HL-60 (cell line): ENCODE data around the gene SLC26A3.

Experiments used
- DNase-seq, 2 experiments: peaks; one replicate each; pipeline ENCODE4 v3.0.0-alpha.2; 2010 to 2020; ENCODE audit warnings: low read depth in 1 of 2, low spot score in 1 of 2
- H3K27ac ChIP-seq: fragments of 250-450 bp; sonication (Bioruptor Pico); replicated peaks from 2 replicates; pipeline ENCODE4 v1.5.1; 2020; ENCODE audit warnings: mild to moderate bottlenecking, moderate library complexity
- H3K27me3 ChIP-seq: fragments of 250-450 bp; sonication (Bioruptor Pico); 2 replicates; pipeline ENCODE4 v1.5.1; 2021; ENCODE audit warnings: mild to moderate bottlenecking, moderate library complexity; ENCODE audit not compliant: insufficient read depth, poor library complexity, severe bottlenecking
- H3K4me3 ChIP-seq: replicated peaks from 2 replicates; pipeline ENCODE4 v1.5.1; 2011; ENCODE audit warnings: mild to moderate bottlenecking, control low read depth, low read length; ENCODE audit not compliant: insufficient read depth
- GABPA ChIP-seq: IDR thresholded peaks from 2 replicates; pipeline ENCODE4 v1.6.1; 2012; ENCODE audit warnings: low read depth
- POLR2AphosphoS5 ChIP-seq: IDR thresholded peaks from 2 replicates; pipeline ENCODE4 v1.6.1; 2012; ENCODE audit warnings: low read depth
- SPI1 ChIP-seq: IDR thresholded peaks from 2 replicates; pipeline ENCODE4 v1.6.1; 2012; ENCODE audit warnings: low read depth, mild to moderate bottlenecking, borderline replicate concordance
- TF ChIP-seq, protein P1 (sequence below): IDR thresholded peaks from one replicate; pipeline ENCODE4 v1.5.1; 2011; ENCODE audit warnings: low read length, control low read depth, inconsistent platforms; ENCODE audit not compliant: insufficient read depth
- TF ChIP-seq, protein P2 (sequence below): IDR thresholded peaks from 2 replicates; pipeline ENCODE4 v1.6.1; 2012; ENCODE audit warnings: low read depth; ENCODE audit not compliant: insufficient replicate concordance

The SLC26A3 gene

DNA sequence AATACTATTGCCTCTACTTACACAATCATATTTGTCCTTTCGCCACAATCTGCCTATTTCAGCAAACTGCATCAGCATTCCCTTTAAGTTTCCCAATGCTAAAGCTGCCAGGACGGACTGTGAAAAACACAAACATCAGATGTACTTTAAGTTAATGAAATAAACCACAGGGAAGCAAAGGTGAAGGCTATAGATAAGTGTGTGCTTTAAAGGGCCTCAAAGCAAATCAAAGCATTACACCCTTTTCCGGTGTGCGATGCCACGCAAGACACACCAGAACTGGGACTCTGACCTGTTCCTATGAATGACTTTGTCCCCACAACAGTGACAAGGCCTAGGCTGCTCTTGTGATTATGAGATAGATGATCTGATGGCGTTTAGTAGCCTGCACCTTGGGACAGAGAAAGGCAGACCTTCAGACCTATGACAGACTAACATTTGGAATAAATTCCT, 23.4 kb downstream of the SLC26A3 start:
- Histone ChIP-seq H3K4me3 (no peak overlapping the region), H3K27ac (no peak overlapping the region), H3K27me3 (no peaks in the 10 kb centered on the region)
- TF ChIP-seq GABPA (no peak), POLR2AphosphoS5 (no peak)
- TF ChIP-seq, protein P1, sequence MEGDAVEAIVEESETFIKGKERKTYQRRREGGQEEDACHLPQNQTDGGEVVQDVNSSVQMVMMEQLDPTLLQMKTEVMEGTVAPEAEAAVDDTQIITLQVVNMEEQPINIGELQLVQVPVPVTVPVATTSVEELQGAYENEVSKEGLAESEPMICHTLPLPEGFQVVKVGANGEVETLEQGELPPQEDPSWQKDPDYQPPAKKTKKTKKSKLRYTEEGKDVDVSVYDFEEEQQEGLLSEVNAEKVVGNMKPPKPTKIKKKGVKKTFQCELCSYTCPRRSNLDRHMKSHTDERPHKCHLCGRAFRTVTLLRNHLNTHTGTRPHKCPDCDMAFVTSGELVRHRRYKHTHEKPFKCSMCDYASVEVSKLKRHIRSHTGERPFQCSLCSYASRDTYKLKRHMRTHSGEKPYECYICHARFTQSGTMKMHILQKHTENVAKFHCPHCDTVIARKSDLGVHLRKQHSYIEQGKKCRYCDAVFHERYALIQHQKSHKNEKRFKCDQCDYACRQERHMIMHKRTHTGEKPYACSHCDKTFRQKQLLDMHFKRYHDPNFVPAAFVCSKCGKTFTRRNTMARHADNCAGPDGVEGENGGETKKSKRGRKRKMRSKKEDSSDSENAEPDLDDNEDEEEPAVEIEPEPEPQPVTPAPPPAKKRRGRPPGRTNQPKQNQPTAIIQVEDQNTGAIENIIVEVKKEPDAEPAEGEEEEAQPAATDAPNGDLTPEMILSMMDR = no peak
- DNase-seq = no peak

DNA sequence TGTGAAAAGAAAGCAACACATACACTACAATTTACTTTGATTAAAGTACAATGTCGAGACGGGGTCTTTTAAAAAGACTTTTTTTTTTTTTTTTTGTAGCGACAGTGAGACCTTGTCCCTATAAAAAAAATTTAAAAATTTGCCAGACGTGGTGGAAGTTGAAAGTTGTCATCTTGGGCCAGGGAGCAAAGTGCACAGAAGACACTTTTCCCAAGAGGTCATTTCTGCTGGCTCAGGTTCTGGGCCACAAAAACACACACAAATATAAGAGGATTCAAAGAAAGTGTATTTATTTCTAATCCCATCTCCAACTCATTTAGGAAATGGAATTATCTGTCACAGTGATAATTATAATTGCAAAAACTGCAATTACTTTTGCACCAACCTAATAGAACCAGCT, 24.7 kb downstream of the SLC26A3 start:
- Histone ChIP-seq H3K4me3 (no peak overlapping the region), H3K27ac (no peak overlapping the region), H3K27me3 (no peaks in the 10 kb centered on the region)
- no peak for TF ChIP-seq GABPA
- TF ChIP-seq POLR2AphosphoS5 = no peak
- TF ChIP-seq, protein P2, sequence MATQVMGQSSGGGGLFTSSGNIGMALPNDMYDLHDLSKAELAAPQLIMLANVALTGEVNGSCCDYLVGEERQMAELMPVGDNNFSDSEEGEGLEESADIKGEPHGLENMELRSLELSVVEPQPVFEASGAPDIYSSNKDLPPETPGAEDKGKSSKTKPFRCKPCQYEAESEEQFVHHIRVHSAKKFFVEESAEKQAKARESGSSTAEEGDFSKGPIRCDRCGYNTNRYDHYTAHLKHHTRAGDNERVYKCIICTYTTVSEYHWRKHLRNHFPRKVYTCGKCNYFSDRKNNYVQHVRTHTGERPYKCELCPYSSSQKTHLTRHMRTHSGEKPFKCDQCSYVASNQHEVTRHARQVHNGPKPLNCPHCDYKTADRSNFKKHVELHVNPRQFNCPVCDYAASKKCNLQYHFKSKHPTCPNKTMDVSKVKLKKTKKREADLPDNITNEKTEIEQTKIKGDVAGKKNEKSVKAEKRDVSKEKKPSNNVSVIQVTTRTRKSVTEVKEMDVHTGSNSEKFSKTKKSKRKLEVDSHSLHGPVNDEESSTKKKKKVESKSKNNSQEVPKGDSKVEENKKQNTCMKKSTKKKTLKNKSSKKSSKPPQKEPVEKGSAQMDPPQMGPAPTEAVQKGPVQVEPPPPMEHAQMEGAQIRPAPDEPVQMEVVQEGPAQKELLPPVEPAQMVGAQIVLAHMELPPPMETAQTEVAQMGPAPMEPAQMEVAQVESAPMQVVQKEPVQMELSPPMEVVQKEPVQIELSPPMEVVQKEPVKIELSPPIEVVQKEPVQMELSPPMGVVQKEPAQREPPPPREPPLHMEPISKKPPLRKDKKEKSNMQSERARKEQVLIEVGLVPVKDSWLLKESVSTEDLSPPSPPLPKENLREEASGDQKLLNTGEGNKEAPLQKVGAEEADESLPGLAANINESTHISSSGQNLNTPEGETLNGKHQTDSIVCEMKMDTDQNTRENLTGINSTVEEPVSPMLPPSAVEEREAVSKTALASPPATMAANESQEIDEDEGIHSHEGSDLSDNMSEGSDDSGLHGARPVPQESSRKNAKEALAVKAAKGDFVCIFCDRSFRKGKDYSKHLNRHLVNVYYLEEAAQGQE = no peak
- TF ChIP-seq SPI1 = no peak
- TF ChIP-seq, protein P1 = no peak
- DNase-seq = no peak

GRCh38 chr7:107777702-107778101, 25.3 kb downstream of the SLC26A3 start:
- Histone ChIP-seq H3K4me3 (no peak overlapping the region), H3K27ac (no peak overlapping the region), H3K27me3 (no peaks in the 10 kb centered on the region)
- TF ChIP-seq, protein P2 = no peak
- TF ChIP-seq SPI1 (no peak), GABPA (no peak), POLR2AphosphoS5 (no peak)
- TF ChIP-seq, protein P1 = no peak
- no peak for DNase-seq

DNA sequence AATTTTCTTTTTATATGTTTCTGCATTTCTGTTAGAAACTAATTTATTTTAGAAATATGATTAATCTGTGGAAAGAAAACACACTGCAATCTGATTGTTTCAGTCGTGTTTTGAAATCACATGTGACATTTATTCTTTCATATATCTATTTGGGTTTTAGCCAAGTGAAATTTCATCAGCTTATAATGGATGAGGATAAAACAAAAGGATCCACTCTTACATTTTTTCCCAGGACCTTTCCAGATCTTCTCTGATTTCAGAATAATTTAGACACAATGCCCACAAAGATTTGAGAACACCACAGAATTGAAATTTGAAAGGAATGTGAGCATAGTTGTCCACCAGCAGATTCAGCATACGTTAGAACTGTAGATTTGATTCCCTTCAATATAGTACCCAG, 30.0 kb downstream of the SLC26A3 start:
- TF ChIP-seq SPI1 = no peak
- TF ChIP-seq, protein P1 = no peak
- no peak for TF ChIP-seq POLR2AphosphoS5
- TF ChIP-seq GABPA = no peak
- TF ChIP-seq, protein P2 = no peak
- no peak for DNase-seq
- Histone ChIP-seq H3K4me3 (no peak overlapping the region), H3K27ac (no peak overlapping the region), H3K27me3 (peaks cover 4% of the 10 kb centered on the region)
